Heart left ventricle (tissue), 16 donors: ENCODE measurements around the gene TSPO2. TPM values are rescaled to one million over a fixed set of nuclear protein-coding genes. Genes with fewer than 3 reads are reported as not detected.

Experiments used
- ATAC-seq, 4 donors: fragments of 200-7000 bp; cut with Tn5 transposase; one replicate each; pipeline ENCODE4 v1.9.1; 2020 to 2022; ENCODE audit warnings: moderate library complexity in 4 of 4, mild to moderate bottlenecking in 3 of 4, moderate number of reproducible peaks in 1 of 4
- DNase-seq, 5 donors: peaks; one replicate each; pipeline ENCODE4 v3.0.0-alpha.2; 2020
- H3K27ac ChIP-seq, 12 donors: fragments of 200-600 bp; sonication (generic) in 4 of 12; one replicate each; pipeline versions ENCODE4 v1.5.0 to v1.8.0; 2016 to 2022; ENCODE audit warnings: mild to moderate bottlenecking in 2 of 12
- H3K27me3 ChIP-seq, 9 donors: fragments of 200-600 bp; sonication (generic) in 2 of 9; one replicate each; pipeline versions ENCODE4 v1.5.1 to v1.8.0; 2016 to 2022; ENCODE audit warnings: mild to moderate bottlenecking in 3 of 9
- H3K36me3 ChIP-seq, 9 donors: fragments of 200-600 bp; sonication (generic) in 2 of 9; one replicate each; pipeline versions ENCODE4 v1.5.0 to v1.8.0; 2018 to 2022; ENCODE audit warnings: mild to moderate bottlenecking in 2 of 9
- H3K4me1 ChIP-seq, 12 donors: fragments of 200-600 bp; sonication (generic) in 4 of 12; one replicate each; pipeline versions ENCODE4 v1.5.0 to v1.8.0; 2016 to 2022; ENCODE audit warnings: mild to moderate bottlenecking in 3 of 12
- H3K4me3 ChIP-seq, 12 donors: fragments of 200-600 bp; sonication (generic) in 4 of 12; one replicate each; pipeline versions ENCODE4 v1.5.0 to v1.8.0; 2017 to 2022; ENCODE audit warnings: mild to moderate bottlenecking in 9 of 12, moderate library complexity in 4 of 12
- H3K9me3 ChIP-seq, 12 donors: fragments of 200-600 bp; sonication (generic) in 4 of 12; one replicate each; pipeline versions ENCODE4 v1.5.0 to v1.8.0; 2016 to 2022; ENCODE audit warnings: mild to moderate bottlenecking in 1 of 12
- CTCF ChIP-seq, 12 donors: fragments of 200-600 bp; sonication (generic) in 4 of 12; IDR thresholded peaks; one replicate each; pipeline versions ENCODE4 v1.5.0 to v1.8.0; 2018 to 2022; ENCODE audit warnings: antibody characterized with exemption in 12 of 12, mild to moderate bottlenecking in 5 of 12
- POLR2A ChIP-seq, 2 donors: fragments of 450-650 bp; IDR thresholded peaks; one replicate each; pipeline ENCODE4 v1.6.1; 2017; ENCODE audit warnings: antibody characterized with exemption in 2 of 2, mild to moderate bottlenecking in 2 of 2, moderate library complexity in 2 of 2
- WGBS, 4 donors: extraction: QIAGEN DNeasy Blood & Tissue Kit in 2 of 4; methylation state at CpG; one replicate each; pipeline versions ENCODE4 v1.1.5 to v1.1.7; 2013 to 2018; 5-methylcytosine and 5-hydroxymethylcytosine counted together
- intact Hi-C, 10 donors: fragments of 100-400 bp; cut with DNase I; formaldehyde crosslinking; loops; one replicate each; pipeline versions ENCODE4 v1.11.1 to v1.14.2; 2022
- polyA plus RNA-seq, 2 donors: library from polyadenylated mRNA; stranded (reverse); fragments of 200-250 nt; gene quantifications; one replicate each; pipeline ENCODE4 v1.2.3, GENCODE V29; 2013
- total RNA-seq, 9 donors: library from RNA; depleted of rRNA in 2 of 9; stranded (reverse); fragments of >200 nt in 2 of 9; fragmentation: NEBNext Ultra II Directional in 3 of 9; extraction: Animal tissue kit (Norgen Biotek cat#: 25700) in 3 of 9; gene quantifications; one replicate each; pipeline versions ENCODE4 v1.1.0 to v1.2.4, GENCODE V29; 2016 to 2023
- donor health status: ischemic (EF 13 %, LVEDD 7.1; RV severe dilation, severe dysfunction).
- donor health status: healthy with polysubstance abuse.
- donor health status: DM: no; HTN: yes; CAD: no.
- donor health status: DM: no; HTN: no; CAD: no.
- donor health status: ischemic (EF 25% LVEDD 6.9; RV normal size, moderate dysfunction).
- donor health status: ischemic (EF 25% LVEDD 5.7; RV mildly dilated, moderate dysfunction).
- donor health status: healthy.
- donor health status: DM: yes; HTN: yes; CAD: no.
- donor health status: ischemic (EF 35%, LVEDD 5.7; RV mildly dilated, moderate dysfunction).
- donor health status: nonischemic (EF 11% LVEDD 7.7; RV severe dilation, severe dysfunction).
- donor health status: DM: yes; HTN: yes; CAD: no.
- donor health status: PGD.
- donor health status: ischemic (EF 29% LVEDD 5.4; RV normal size, mild dysfunction).
- donor health status: nonischemic (EF 23%, LVEDD 6.1; RV moderate dilation, normal function).

Gene TSPO2
- total and polyA plus RNA-seq, 11 donors = not detected

- Histone ChIP-seq H3K9me3 (no peaks in the 10 kb centered on the region), H3K27ac (no peak overlapping the region), H3K4me1 (peaks cover 0 to 27% (median 6%) of the 10 kb centered on the region in 12 donors), H3K27me3 (no peaks in the 10 kb centered on the region), H3K4me3 (no peak overlapping the region), H3K36me3 (no peaks in the 10 kb centered on the region)
- 98 to 100% (median 100%) methylated on average over 1 of the region's 1 CpG for WGBS, 4 donors
- ATAC-seq (no peak), DNase-seq (no peak)
- intact Hi-C loops = no loop called here
- TF ChIP-seq POLR2A (IDR thresholded peaks at IDR 0.05) (no peak), CTCF (IDR thresholded peaks at IDR 0.05) (no peak)
Measured at GRCh38 chr6:41046084-41046483, 3.8 kb downstream of the TSPO2 start.

- intact Hi-C loops = no loop called here
- H3K27me3 ChIP-seq = no peaks in the 10 kb centered on the region
- no peak overlapping the region for H3K27ac ChIP-seq
- peaks cover 0 to 38% (median 9%) of the 10 kb centered on the region in 12 donors for H3K4me1 ChIP-seq
- ATAC-seq (no peak), DNase-seq (no peak)
- H3K4me3 ChIP-seq = no peak overlapping the region
- WGBS, 4 donors = 95 to 97% (median 96%) methylated on average over 2 of the region's 2 CpGs
- H3K9me3 ChIP-seq = no peaks in the 10 kb centered on the region
- TF ChIP-seq POLR2A (IDR thresholded peaks at IDR 0.05) = no peak
- TF ChIP-seq CTCF (IDR thresholded peaks at IDR 0.05) = no peak
- H3K36me3 ChIP-seq = no peaks in the 10 kb centered on the region
Measured at GRCh38 chr6:41047306-41047705, 5.0 kb downstream of the TSPO2 start.

- Histone ChIP-seq H3K9me3 (no peaks in the 10 kb centered on the region), H3K27ac (peak overlapping the region in 9 of 12 donors; percentile 35 to 78 (median 70))
Measured at GRCh38 chr6:41047745-41048732, 5.8 kb downstream of the TSPO2 start.

More at GRCh38 chr6:41047745-41048732, 5.8 kb downstream of the TSPO2 start:
- H3K4me3 ChIP-seq = no peak overlapping the region
- no peak for TF ChIP-seq POLR2A (IDR thresholded peaks at IDR 0.05)
- no peak for TF ChIP-seq CTCF (IDR thresholded peaks at IDR 0.05)
- 51 to 67% (median 63%) methylated on average over 9 of the region's 9 CpGs for WGBS, 4 donors
- no peak for DNase-seq
- ATAC-seq = peak in 2 of 4 donors; percentile 18 to 22
- intact Hi-C loops = no loop called here
- H3K27me3 ChIP-seq = no peaks in the 10 kb centered on the region
- H3K36me3 ChIP-seq = no peaks in the 10 kb centered on the region
- H3K4me1 ChIP-seq = peaks cover 0 to 42% (median 15%) of the 10 kb centered on the region in 12 donors
